ENCODE measurements around the gene DESI1. TPM values are rescaled to one million over a fixed set of nuclear protein-coding genes. Genes with fewer than 3 reads are reported as not detected.
A peak's percentile ranks its signal among the peaks of the same experiment; 100 is the strongest.

Gene DESI1
- total and polyA plus RNA-seq, 2 of the 13 experiments (the other 11 are each of a cell fraction or from before 2014, with no cell fraction given), result 21.6 to 29.2 TPM

DNA sequence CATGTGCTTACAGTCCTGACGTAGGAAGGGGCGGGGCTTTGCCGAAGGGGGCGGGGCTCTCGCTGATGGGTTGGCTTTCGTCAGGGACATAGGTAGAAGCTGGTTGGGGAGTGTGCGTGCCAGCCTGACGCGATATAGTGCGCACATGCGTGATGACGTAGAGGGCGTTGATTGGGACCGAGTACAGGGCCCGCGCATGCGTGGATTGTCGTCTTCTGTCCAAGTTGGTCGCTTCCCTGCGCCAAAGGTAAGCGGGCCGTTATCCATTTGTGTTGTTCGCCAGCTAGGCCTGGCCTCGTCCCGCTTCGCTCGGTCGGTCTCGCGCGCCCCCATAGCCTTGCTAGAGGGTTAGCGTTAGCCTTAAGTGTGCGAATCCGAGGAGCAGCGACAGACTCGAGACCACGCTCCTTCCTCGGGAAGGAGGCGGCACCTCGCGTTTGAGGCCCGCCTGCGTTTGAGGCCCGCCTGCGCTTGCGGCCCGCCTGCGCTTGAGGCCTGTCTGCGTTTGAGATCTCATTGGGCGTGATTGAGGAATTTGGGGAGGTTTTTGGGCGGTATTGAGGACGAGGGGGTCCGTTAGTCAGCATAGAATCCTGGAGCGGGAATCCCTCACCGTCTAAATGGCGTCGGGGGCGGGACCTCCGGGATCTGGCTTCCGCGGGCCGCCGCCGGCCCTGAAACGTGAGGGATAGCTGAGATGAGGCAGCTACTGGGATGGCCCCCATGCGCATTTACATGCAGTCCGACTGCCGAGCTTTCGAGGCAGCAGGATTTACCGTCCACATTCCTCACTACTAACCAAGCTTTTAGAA is 462 bp upstream of the DESI1 start, which contains the start of gene XRCC6 (continued):
- TF ChIP-seq, protein P1, sequence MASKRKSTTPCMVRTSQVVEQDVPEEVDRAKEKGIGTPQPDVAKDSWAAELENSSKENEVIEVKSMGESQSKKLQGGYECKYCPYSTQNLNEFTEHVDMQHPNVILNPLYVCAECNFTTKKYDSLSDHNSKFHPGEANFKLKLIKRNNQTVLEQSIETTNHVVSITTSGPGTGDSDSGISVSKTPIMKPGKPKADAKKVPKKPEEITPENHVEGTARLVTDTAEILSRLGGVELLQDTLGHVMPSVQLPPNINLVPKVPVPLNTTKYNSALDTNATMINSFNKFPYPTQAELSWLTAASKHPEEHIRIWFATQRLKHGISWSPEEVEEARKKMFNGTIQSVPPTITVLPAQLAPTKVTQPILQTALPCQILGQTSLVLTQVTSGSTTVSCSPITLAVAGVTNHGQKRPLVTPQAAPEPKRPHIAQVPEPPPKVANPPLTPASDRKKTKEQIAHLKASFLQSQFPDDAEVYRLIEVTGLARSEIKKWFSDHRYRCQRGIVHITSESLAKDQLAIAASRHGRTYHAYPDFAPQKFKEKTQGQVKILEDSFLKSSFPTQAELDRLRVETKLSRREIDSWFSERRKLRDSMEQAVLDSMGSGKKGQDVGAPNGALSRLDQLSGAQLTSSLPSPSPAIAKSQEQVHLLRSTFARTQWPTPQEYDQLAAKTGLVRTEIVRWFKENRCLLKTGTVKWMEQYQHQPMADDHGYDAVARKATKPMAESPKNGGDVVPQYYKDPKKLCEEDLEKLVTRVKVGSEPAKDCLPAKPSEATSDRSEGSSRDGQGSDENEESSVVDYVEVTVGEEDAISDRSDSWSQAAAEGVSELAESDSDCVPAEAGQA (IDR thresholded peaks at IDR 0.05; ENCODE audit: low read depth), result peak; percentile 99
- TF ChIP-seq, protein P1 (CRISPR knock-in tag; IDR thresholded peaks at IDR 0.05; ENCODE audit: borderline replicate concordance), result no peak
- TF ChIP-seq, protein P2, sequence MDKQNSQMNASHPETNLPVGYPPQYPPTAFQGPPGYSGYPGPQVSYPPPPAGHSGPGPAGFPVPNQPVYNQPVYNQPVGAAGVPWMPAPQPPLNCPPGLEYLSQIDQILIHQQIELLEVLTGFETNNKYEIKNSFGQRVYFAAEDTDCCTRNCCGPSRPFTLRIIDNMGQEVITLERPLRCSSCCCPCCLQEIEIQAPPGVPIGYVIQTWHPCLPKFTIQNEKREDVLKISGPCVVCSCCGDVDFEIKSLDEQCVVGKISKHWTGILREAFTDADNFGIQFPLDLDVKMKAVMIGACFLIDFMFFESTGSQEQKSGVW (CRISPR knock-in tag; IDR thresholded peaks at IDR 0.05; ENCODE audit: borderline replicate concordance), result no peak
- TF ChIP-seq ATF7-NPFF (CRISPR knock-in tag; IDR thresholded peaks at IDR 0.05; ENCODE audit: low read depth), result peak; percentile 60
- TF ChIP-seq PRMT3 (CRISPR knock-in tag; IDR thresholded peaks at IDR 0.05; ENCODE audit: borderline replicate concordance, low read depth), result no peak
- TF ChIP-seq, protein P3, sequence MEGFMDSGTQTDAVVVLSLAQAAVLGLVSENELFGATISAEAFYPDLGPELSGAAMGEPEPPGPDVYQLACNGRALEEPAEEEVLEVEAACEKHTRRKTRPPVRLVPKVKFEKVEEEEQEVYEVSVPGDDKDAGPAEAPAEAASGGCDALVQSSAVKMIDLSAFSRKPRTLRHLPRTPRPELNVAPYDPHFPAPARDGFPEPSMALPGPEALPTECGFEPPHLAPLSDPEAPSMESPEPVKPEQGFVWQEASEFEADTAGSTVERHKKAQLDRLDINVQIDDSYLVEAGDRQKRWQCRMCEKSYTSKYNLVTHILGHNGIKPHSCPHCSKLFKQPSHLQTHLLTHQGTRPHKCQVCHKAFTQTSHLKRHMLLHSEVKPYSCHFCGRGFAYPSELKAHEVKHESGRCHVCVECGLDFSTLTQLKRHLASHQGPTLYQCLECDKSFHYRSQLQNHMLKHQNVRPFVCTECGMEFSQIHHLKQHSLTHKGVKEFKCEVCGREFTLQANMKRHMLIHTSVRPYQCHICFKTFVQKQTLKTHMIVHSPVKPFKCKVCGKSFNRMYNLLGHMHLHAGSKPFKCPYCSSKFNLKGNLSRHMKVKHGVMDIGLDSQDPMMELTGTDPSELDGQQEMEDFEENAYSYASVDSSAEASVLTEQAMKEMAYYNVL (CRISPR knock-in tag; IDR thresholded peaks at IDR 0.05; ENCODE audit: borderline replicate concordance), result peak; percentile 15; the same call in 1 of the 2 replicates
- peak; percentile 78 for TF ChIP-seq ZNF605 (CRISPR knock-in tag; IDR thresholded peaks at IDR 0.05)
- peak; percentile 92; the same call in 1 of the 2 replicates for TF ChIP-seq CHCHD3 (CRISPR knock-in tag; IDR thresholded peaks at IDR 0.05)
- TF ChIP-seq SP4 (CRISPR knock-in tag; IDR thresholded peaks at IDR 0.05), result peak; percentile 76; the same call in 1 of the 2 replicates
- TF ChIP-seq ZNF598 (CRISPR knock-in tag; IDR thresholded peaks at IDR 0.05; ENCODE audit: borderline replicate concordance), result peak; percentile 97
- TF ChIP-seq, protein P4, sequence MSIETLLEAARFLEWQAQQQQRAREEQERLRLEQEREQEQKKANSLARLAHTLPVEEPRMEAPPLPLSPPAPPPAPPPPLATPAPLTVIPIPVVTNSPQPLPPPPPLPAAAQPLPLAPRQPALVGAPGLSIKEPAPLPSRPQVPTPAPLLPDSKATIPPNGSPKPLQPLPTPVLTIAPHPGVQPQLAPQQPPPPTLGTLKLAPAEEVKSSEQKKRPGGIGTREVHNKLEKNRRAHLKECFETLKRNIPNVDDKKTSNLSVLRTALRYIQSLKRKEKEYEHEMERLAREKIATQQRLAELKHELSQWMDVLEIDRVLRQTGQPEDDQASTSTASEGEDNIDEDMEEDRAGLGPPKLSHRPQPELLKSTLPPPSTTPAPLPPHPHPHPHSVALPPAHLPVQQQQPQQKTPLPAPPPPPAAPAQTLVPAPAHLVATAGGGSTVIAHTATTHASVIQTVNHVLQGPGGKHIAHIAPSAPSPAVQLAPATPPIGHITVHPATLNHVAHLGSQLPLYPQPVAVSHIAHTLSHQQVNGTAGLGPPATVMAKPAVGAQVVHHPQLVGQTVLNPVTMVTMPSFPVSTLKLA (IDR thresholded peaks at IDR 0.05), result peak; percentile 75
- TF ChIP-seq BRD4 (CRISPR knock-in tag; IDR thresholded peaks at IDR 0.05), result peak; percentile 10; the same call in 1 of the 2 replicates
- no peak for TF ChIP-seq RORA (CRISPR knock-in tag; IDR thresholded peaks at IDR 0.05)
- TF ChIP-seq JDP2 (CRISPR knock-in tag; IDR thresholded peaks at IDR 0.05; ENCODE audit: borderline replicate concordance), result no peak
- TF ChIP-seq ZNF670 (CRISPR knock-in tag; IDR thresholded peaks at IDR 0.05; ENCODE audit: borderline replicate concordance), result no peak; the same call in 1 of the 2 replicates

All from HepG2 (cell line).